HUES6 (cell line): ENCODE data around the gene IMPACT.

Experiments used
- H3K27ac ChIP-seq: 2 replicates; pipeline ENCODE4 v1.7.0; 2013; ENCODE audit warnings: low read depth, mild to moderate bottlenecking, low read length, inconsistent platforms
- H3K27me3 ChIP-seq: 2 replicates; pipeline ENCODE4 v1.6.1; 2013; ENCODE audit warnings: low read length; ENCODE audit not compliant: control insufficient read depth, insufficient read depth
- H3K36me3 ChIP-seq: 2 replicates; pipeline ENCODE4 v1.6.1; 2013; ENCODE audit warnings: low read length; ENCODE audit not compliant: control insufficient read depth, insufficient read depth
- H3K4me1 ChIP-seq: 2 replicates; pipeline ENCODE4 v1.6.1; 2013; ENCODE audit warnings: low read length; ENCODE audit not compliant: control insufficient read depth, insufficient read depth
- H3K4me3 ChIP-seq: 2 replicates; pipeline ENCODE4 v1.5.1; 2013; ENCODE audit warnings: low read depth, low read length
- H3K9ac ChIP-seq: one replicate; pipeline ENCODE4 v1.6.1; 2013; ENCODE audit warnings: mild to moderate bottlenecking, low read length
- H3K9me3 ChIP-seq: 2 replicates; pipeline ENCODE4 v1.6.1; 2013; ENCODE audit warnings: low read depth, low read length; ENCODE audit not compliant: control insufficient read depth, insufficient read depth

IMPACT gene

DNA sequence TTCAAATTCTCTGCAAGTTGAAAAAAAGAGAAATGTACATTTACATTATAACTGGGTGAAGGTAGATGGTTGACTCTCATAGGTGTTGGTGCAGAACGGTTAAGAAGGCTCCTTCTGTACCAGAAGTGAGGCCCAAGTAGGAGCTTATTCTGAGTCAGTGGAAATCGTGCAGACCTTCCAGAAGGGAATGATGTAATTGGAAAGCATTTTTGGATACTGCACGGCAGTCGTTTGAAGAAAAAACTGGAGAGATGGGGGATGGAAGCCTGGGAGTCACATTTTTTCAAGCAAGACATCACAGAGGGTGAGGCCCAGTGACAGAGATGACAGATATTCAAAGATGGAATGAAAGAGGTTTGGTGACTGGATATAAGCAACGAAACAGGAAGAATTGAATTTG is 73.3 kb downstream of the IMPACT start:
- no peaks in the 10 kb centered on the region for H3K4me1 ChIP-seq
- H3K36me3 ChIP-seq: no peaks in the 10 kb centered on the region
- no peak overlapping the region for H3K9ac ChIP-seq
- no peak overlapping the region for H3K27ac ChIP-seq
- no peak overlapping the region for H3K4me3 ChIP-seq
- H3K27me3 ChIP-seq: no peaks in the 10 kb centered on the region
- no peaks in the 10 kb centered on the region for H3K9me3 ChIP-seq

DNA sequence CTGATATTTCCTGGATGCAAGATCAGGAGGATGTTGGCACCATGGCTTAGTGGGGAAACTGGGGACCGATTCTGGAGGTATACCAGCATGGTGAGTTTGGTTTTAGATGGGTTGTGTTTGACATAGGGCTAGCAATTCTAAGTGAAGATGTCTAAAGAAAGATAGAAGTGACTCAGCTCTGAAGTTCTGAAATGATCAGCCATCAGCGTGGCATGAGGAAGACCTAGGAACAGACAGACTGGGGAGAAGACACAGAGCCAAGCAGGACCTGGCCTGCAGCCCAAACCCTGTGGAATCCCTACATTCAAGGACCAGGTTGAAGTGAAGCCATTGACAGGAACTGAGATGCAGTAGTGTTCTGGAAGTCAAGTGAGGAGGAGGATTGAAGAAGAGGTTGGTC is 73.7 kb downstream of the IMPACT start:
- Histone ChIP-seq H3K9ac (no peak overlapping the region), H3K27me3 (no peaks in the 10 kb centered on the region), H3K4me3 (no peak overlapping the region), H3K9me3 (no peaks in the 10 kb centered on the region), H3K36me3 (no peaks in the 10 kb centered on the region), H3K27ac (no peak overlapping the region), H3K4me1 (no peaks in the 10 kb centered on the region)

DNA sequence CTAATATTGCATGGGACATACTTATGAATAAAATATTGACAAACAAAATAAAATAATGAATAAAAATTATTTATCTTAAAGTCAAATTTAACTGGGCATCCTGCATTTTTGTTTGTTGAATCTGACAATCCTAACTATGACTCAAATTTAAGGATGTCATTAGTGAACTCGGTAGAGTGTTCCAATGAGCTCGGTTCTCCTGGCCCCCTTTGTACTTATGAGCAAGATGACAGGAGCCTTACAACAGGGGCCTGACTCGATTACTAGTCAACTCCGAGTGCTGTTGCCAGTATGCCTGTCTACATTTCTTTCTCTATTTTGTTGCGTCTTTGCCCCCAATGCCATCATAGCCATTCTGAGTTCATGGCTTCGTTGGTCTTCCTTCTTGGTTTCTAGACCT is 74.3 kb downstream of the IMPACT start:
- no peak overlapping the region for H3K27ac ChIP-seq

DNA sequence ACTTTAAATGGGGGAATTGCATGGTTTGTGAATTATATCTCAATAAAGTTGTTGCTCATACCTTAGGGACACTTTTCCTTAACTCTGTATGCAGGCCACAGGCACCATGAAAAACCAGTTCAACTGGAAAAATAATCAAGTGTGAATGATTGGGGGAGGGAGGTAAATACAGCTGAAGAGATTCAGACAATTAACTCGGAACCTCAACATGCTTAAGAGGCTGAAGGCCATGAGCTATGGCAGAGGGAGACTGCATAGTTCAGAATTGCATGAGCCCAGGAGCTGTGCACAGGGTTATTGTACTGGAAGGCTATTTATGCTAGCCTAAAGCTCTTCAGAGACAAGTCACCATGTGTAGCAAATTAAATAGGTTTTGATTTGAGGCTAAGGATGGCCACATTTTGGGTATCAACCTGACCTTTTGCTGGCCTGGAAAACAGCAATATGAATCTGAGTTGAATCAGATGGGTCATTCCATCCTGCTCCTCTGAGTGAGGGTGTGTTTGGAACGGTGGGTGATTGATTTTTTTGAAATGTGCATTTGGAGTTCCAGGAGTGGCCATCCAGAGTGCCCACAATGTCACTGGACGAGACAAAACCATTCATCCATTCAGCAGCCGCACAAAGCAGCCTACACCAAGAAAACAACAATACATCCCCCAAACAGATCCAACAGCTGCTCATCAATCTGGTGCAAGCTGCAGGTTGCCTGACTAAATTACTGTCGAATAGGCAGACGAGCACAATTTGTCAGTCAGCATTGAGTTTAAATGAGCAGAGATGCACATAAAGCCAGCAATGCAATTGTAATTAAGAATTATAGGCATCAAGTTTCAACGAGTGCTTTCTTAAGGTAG is 76.4 kb downstream of the IMPACT start:
- no peak overlapping the region for H3K4me3 ChIP-seq
- no peaks in the 10 kb centered on the region for H3K9me3 ChIP-seq
- no peak overlapping the region for H3K27ac ChIP-seq
- no peaks in the 10 kb centered on the region for H3K36me3 ChIP-seq
- no peaks in the 10 kb centered on the region for H3K4me1 ChIP-seq
- H3K27me3 ChIP-seq: no peaks in the 10 kb centered on the region
- H3K9ac ChIP-seq: no peak overlapping the region

More for the DNA sequence above, 74.3 kb downstream of the IMPACT start:
- Histone ChIP-seq H3K4me3 (no peak overlapping the region), H3K27me3 (no peaks in the 10 kb centered on the region), H3K9me3 (no peaks in the 10 kb centered on the region), H3K36me3 (no peaks in the 10 kb centered on the region), H3K4me1 (no peaks in the 10 kb centered on the region), H3K9ac (no peak overlapping the region)
